Measurements from ENCODE around the gene CAMK2D. TPM values are rescaled to one million over a fixed set of nuclear protein-coding genes. Genes with fewer than 3 reads are reported as not detected.

CAMK2D gene
- polyA plus RNA-seq, 3 donors = 10.4 to 30.6 (median 19.6) TPM

DNA sequence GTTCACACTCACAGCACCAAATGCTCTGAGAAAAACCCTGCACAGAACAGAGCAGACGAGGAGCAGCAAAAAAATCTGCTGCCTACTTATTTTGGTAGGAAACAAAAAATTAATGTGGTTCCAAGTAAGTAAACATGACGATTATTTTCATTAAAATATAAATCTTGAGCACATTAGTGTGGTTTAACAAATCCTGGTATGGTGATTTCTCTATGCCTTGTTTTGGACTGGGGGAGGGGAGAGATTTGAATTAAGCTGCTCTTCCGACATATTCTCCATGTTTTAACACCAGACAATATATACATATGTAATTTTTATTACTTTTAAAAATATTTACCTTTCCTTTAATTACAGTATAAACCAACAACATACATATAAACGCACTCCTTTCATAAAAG, 1.8 kb downstream of the CAMK2D start:
- H3K4me1 Mint-ChIP-seq = peaks cover 33% of the 10 kb centered on the region
- H3K27me3 Mint-ChIP-seq (ENCODE audit: low read depth in 3 of 3) = peaks cover 8 to 16% (median 8%) of the 10 kb centered on the region in 3 donors
- no peak for DNase-seq
- peaks cover 8 to 23% of the 10 kb centered on the region in 2 donors for H3K36me3 Mint-ChIP-seq
- Histone ChIP-seq H4K20me1 (ENCODE audit: insufficient read depth, low read length) (peaks cover 14% of the 10 kb centered on the region), H3K36me3 (replicated peaks in 1 of 2; ENCODE audit: control insufficient read depth in 1 of 2, insufficient read depth in 2 of 2, low read length in 2 of 2) (no peaks in the 10 kb centered on the region), H3K79me2 (ENCODE audit: insufficient read depth, low read length) (peaks cover 3% of the 10 kb centered on the region), H3K9ac (ENCODE audit: insufficient read depth, low read length, poor library complexity, severe bottlenecking) (no peak overlapping the region), H3K9me3 (replicated peaks in 1 of 2; ENCODE audit: control insufficient read depth in 1 of 2, insufficient read depth in 1 of 2, low read length in 2 of 2) (no peaks in the 10 kb centered on the region), H3K4me1 (ENCODE audit: control insufficient read depth in 1 of 2, insufficient read depth in 2 of 2, low read length in 2 of 2) (peaks cover 19 to 41% of the 10 kb centered on the region in 2 donors), H3K4me3 (replicated peaks in 1 of 3; ENCODE audit: low read depth in 2 of 3, low read length in 3 of 3) (peak overlapping the region; percentile 62 to 90 (median 64)), H3K4me2 (replicated peaks; ENCODE audit: extremely low read depth, low read length, poor library complexity, severe bottlenecking) (peak overlapping the region; percentile 97), H2AFZ (ENCODE audit: insufficient read depth, low read depth, low read length, poor library complexity, severe bottlenecking) (peak overlapping the region; percentile 92), H3K27me3 (ENCODE audit: control insufficient read depth in 2 of 2, insufficient read depth in 2 of 2, low read length in 2 of 2) (peaks cover 5 to 12% of the 10 kb centered on the region in 2 donors), H3K27ac (ENCODE audit: low read depth in 1 of 2, low read length in 2 of 2) (no peak overlapping the region)
- WGBS (ENCODE audit: insufficient coverage) = no CpG with 5 or more reads among the region's 4 CpGs
- intact Hi-C loops (cut with micrococcal nuclease) = loop anchor here (5.0 to 10.0 kb wide), 3 partner anchors 53 to 78 kb away; no protein-coding TSS in a partner anchor
- peaks cover 0 to 2% (median 0%) of the 10 kb centered on the region in 7 donors for H3K9me3 Mint-ChIP-seq
- TF ChIP-seq, protein P1, sequence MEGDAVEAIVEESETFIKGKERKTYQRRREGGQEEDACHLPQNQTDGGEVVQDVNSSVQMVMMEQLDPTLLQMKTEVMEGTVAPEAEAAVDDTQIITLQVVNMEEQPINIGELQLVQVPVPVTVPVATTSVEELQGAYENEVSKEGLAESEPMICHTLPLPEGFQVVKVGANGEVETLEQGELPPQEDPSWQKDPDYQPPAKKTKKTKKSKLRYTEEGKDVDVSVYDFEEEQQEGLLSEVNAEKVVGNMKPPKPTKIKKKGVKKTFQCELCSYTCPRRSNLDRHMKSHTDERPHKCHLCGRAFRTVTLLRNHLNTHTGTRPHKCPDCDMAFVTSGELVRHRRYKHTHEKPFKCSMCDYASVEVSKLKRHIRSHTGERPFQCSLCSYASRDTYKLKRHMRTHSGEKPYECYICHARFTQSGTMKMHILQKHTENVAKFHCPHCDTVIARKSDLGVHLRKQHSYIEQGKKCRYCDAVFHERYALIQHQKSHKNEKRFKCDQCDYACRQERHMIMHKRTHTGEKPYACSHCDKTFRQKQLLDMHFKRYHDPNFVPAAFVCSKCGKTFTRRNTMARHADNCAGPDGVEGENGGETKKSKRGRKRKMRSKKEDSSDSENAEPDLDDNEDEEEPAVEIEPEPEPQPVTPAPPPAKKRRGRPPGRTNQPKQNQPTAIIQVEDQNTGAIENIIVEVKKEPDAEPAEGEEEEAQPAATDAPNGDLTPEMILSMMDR (IDR thresholded peaks at IDR 0.05) = no peak
- no peak overlapping the region for H3K27ac Mint-ChIP-seq
- peak overlapping the region; percentile 96 to 98 for H3K4me3 Mint-ChIP-seq

DNA sequence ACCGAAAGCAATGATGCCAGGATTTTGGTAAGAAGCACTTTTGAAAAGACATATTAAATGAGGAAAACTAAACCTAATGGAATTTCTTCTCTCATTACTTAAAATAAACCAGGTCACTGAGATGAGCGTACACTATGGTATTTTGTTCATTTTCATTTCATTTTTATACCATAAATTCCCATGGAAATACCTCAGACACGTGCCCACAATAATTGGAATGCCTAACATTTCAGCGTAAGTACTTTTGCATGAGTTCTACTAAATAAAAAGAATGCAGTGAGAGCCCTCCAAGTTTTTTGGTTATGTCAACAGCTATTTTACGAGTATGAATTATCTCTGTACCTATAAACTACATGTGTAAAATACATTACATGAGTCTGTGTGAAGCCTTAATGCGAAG, 3.2 kb downstream of the CAMK2D start:
- peaks cover 5 to 12% of the 10 kb centered on the region in 2 donors for H3K27me3 ChIP-seq (ENCODE audit: control insufficient read depth in 2 of 2, insufficient read depth in 2 of 2, low read length in 2 of 2)
- H3K9ac ChIP-seq (ENCODE audit: insufficient read depth, low read length, poor library complexity, severe bottlenecking) = no peak overlapping the region
- peaks cover 8 to 13% (median 8%) of the 10 kb centered on the region in 3 donors for H3K27me3 Mint-ChIP-seq (ENCODE audit: low read depth in 3 of 3)
- no peaks in the 10 kb centered on the region for H3K36me3 ChIP-seq (replicated peaks in 1 of 2; ENCODE audit: control insufficient read depth in 1 of 2, insufficient read depth in 2 of 2, low read length in 2 of 2)
- intact Hi-C loops (cut with micrococcal nuclease) = no loop called here
- no peak for DNase-seq
- peaks cover 0 to 2% (median 0%) of the 10 kb centered on the region in 7 donors for H3K9me3 Mint-ChIP-seq
- H3K79me2 ChIP-seq (ENCODE audit: insufficient read depth, low read length) = peaks cover 3% of the 10 kb centered on the region
- no peak overlapping the region for H3K4me3 ChIP-seq (replicated peaks in 1 of 3; ENCODE audit: low read depth in 2 of 3, low read length in 3 of 3)
- TF ChIP-seq, protein P1 (IDR thresholded peaks at IDR 0.05) = no peak
- H2AFZ ChIP-seq (ENCODE audit: insufficient read depth, low read depth, low read length, poor library complexity, severe bottlenecking) = no peak overlapping the region
- no peak overlapping the region for H3K27ac ChIP-seq (ENCODE audit: low read depth in 1 of 2, low read length in 2 of 2)
- H3K4me3 Mint-ChIP-seq = no peak overlapping the region
- peaks cover 8 to 23% of the 10 kb centered on the region in 2 donors for H3K36me3 Mint-ChIP-seq
- no CpG with 5 or more reads among the region's 6 CpGs for WGBS (ENCODE audit: insufficient coverage)
- H3K4me2 ChIP-seq (replicated peaks; ENCODE audit: extremely low read depth, low read length, poor library complexity, severe bottlenecking) = peak overlapping the region; percentile 8
- no peaks in the 10 kb centered on the region for H3K9me3 ChIP-seq (replicated peaks in 1 of 2; ENCODE audit: control insufficient read depth in 1 of 2, insufficient read depth in 1 of 2, low read length in 2 of 2)
- peaks cover 33% of the 10 kb centered on the region for H3K4me1 Mint-ChIP-seq
- peaks cover 14% of the 10 kb centered on the region for H4K20me1 ChIP-seq (ENCODE audit: insufficient read depth, low read length)
- no peak overlapping the region for H3K27ac Mint-ChIP-seq
- peaks cover 19 to 41% of the 10 kb centered on the region in 2 donors for H3K4me1 ChIP-seq (ENCODE audit: control insufficient read depth in 1 of 2, insufficient read depth in 2 of 2, low read length in 2 of 2)

Measured in CD14-positive monocyte (primary cell).